Hepatocyte (in vitro differentiated cells): ENCODE data around the gene SMIM5. TPM values are rescaled to one million over a fixed set of nuclear protein-coding genes. Genes with fewer than 3 reads are reported as not detected.
A peak's percentile ranks its signal among the peaks of the same experiment; 100 is the strongest.

Source experiments
- DNase-seq: peaks from one replicate; pipeline ENCODE4 v3.0.0-alpha.2; 2016; ENCODE audit warnings: low spot score
- H2AFZ ChIP-seq: fragments of 200-600 bp; sonication (generic); 2 replicates; pipeline ENCODE4 v1.6.0; 2016; ENCODE audit warnings: antibody characterized with exemption, mild to moderate bottlenecking
- H3K27ac ChIP-seq: fragments of 200-600 bp; sonication (generic); 2 replicates; pipeline ENCODE4 v1.5.1; 2016; ENCODE audit warnings: mild to moderate bottlenecking
- H3K27me3 ChIP-seq: fragments of 200-600 bp; sonication (generic); 2 replicates; pipeline ENCODE4 v1.6.1; 2016
- H3K36me3 ChIP-seq: fragments of 200-600 bp; sonication (generic); replicated peaks from 2 replicates; pipeline ENCODE4 v1.5.1; 2016; ENCODE audit warnings: low read depth; ENCODE audit not compliant: insufficient read depth
- H3K4me1 ChIP-seq: fragments of 200-600 bp; sonication (generic); 2 replicates; pipeline ENCODE4 v1.5.1; 2016; ENCODE audit warnings: mild to moderate bottlenecking, moderate library complexity; ENCODE audit not compliant: insufficient read depth
- H3K4me2 ChIP-seq: fragments of 200-600 bp; sonication (generic); 2 replicates; pipeline ENCODE4 v1.6.0; 2016
- H3K4me3 ChIP-seq: fragments of 200-600 bp; sonication (generic); 2 replicates; pipeline ENCODE4 v1.5.1; 2016; ENCODE audit warnings: mild to moderate bottlenecking
- H3K79me2 ChIP-seq: fragments of 200-600 bp; sonication (generic); 2 replicates; pipeline ENCODE4 v1.6.0; 2017; ENCODE audit warnings: mild to moderate bottlenecking
- H3K9me2 ChIP-seq: fragments of 200-600 bp; sonication (generic); replicated peaks from 2 replicates; pipeline ENCODE4 v1.6.0; 2017; ENCODE audit warnings: mild to moderate bottlenecking; ENCODE audit not compliant: insufficient read depth
- H3K9me3 ChIP-seq: fragments of 200-600 bp; sonication (generic); 2 replicates; pipeline ENCODE4 v1.5.1; 2016; ENCODE audit warnings: low read depth, mild to moderate bottlenecking
- H4K20me1 ChIP-seq: fragments of 200-600 bp; sonication (generic); 2 replicates; pipeline ENCODE4 v1.6.0; 2016; ENCODE audit warnings: mild to moderate bottlenecking; ENCODE audit not compliant: insufficient read depth, poor library complexity, severe bottlenecking
- CTCF ChIP-seq: fragments of 200-600 bp; sonication (generic); IDR thresholded peaks from 2 replicates; pipeline ENCODE4 v1.5.1; 2016; ENCODE audit warnings: antibody characterized with exemption, mild to moderate bottlenecking; ENCODE audit not compliant: poor library complexity
- EZH2 ChIP-seq: fragments of 200-600 bp; sonication (generic); IDR thresholded peaks from 2 replicates; pipeline ENCODE4 v1.6.1; 2016; ENCODE audit warnings: antibody characterized with exemption, mild to moderate bottlenecking, borderline replicate concordance
- EZH2phosphoT487 ChIP-seq: fragments of 200-600 bp; sonication (generic); IDR thresholded peaks from one replicate; pipeline ENCODE4 v1.6.1; 2018; ENCODE audit warnings: antibody characterized with exemption, mild to moderate bottlenecking, low read depth, moderate library complexity; ENCODE audit not compliant: unreplicated experiment, severe bottlenecking
- WGBS: methylation state at CpG from one replicate; pipeline ENCODE4 v1.1.6; 2016; ENCODE audit warnings: low lambda C conversion rate; ENCODE audit errors: missing lambda C conversion rate; 5-methylcytosine and 5-hydroxymethylcytosine counted together
- polyA plus RNA-seq: library from polyadenylated mRNA; unstranded; fragments of >200 nt; fragmentation: Nextera tagmentation; extraction: Ambion mirVana; gene quantifications from 2 replicates; pipeline ENCODE4 v1.2.1, GENCODE V29; 2016
- total RNA-seq: library from RNA; depleted of rRNA; stranded (reverse); fragments of >200 nt; gene quantifications from 2 replicates; pipeline ENCODE4 v1.2.3, GENCODE V29; 2014

Gene SMIM5
- total and polyA plus RNA-seq, 2 experiments from 2014 or later: 4.1 to 6.8 TPM

- WGBS: over 99% methylated on average over 7 of the region's 7 CpGs
- H4K20me1 ChIP-seq: no peaks in the 10 kb centered on the region
- H3K27me3 ChIP-seq: no peaks in the 10 kb centered on the region
- no peak overlapping the region for H3K4me2 ChIP-seq
- no peak for TF ChIP-seq EZH2phosphoT487
- no peak for TF ChIP-seq EZH2
- no peak for TF ChIP-seq CTCF
- H3K9me3 ChIP-seq: no peaks in the 10 kb centered on the region
- H3K4me1 ChIP-seq: peaks cover 22% of the 10 kb centered on the region
- peak overlapping the region; percentile 100 for H3K27ac ChIP-seq
- no peak overlapping the region for H2AFZ ChIP-seq
- peaks cover 8% of the 10 kb centered on the region for H3K79me2 ChIP-seq
- H3K9me2 ChIP-seq: no peaks in the 10 kb centered on the region
- no peak for DNase-seq
- no peak overlapping the region for H3K4me3 ChIP-seq
- H3K36me3 ChIP-seq: no peaks in the 10 kb centered on the region
Observed at GRCh38 chr17:75647921-75648320, 14.7 kb downstream of the SMIM5 start.

GRCh38 chr17:75649687-75650086 lies 16.5 kb downstream of the SMIM5 start:
- Histone ChIP-seq H3K4me1 (peaks cover 19% of the 10 kb centered on the region), H3K27me3 (no peaks in the 10 kb centered on the region), H4K20me1 (no peaks in the 10 kb centered on the region), H3K4me3 (no peak overlapping the region), H3K79me2 (peaks cover 6% of the 10 kb centered on the region), H3K9me2 (no peaks in the 10 kb centered on the region), H3K9me3 (no peaks in the 10 kb centered on the region), H2AFZ (no peak overlapping the region), H3K4me2 (no peak overlapping the region), H3K36me3 (no peaks in the 10 kb centered on the region), H3K27ac (no peak overlapping the region)
- DNase-seq: no peak
- 99% methylated on average over 6 of the region's 6 CpGs for WGBS
- no peak for TF ChIP-seq CTCF
- no peak for TF ChIP-seq EZH2phosphoT487
- TF ChIP-seq EZH2: no peak

- Histone ChIP-seq H3K4me1 (peaks cover 11% of the 10 kb centered on the region), H3K4me3 (no peak overlapping the region), H2AFZ (no peak overlapping the region), H3K9me2 (no peaks in the 10 kb centered on the region), H3K27me3 (no peaks in the 10 kb centered on the region), H4K20me1 (no peaks in the 10 kb centered on the region), H3K79me2 (peaks cover 6% of the 10 kb centered on the region), H3K36me3 (no peaks in the 10 kb centered on the region), H3K9me3 (no peaks in the 10 kb centered on the region), H3K27ac (no peak overlapping the region), H3K4me2 (no peak overlapping the region)
- TF ChIP-seq EZH2phosphoT487: no peak
- TF ChIP-seq CTCF: no peak
- no peak for TF ChIP-seq EZH2
- no peak for DNase-seq
- 94% methylated on average over 7 of the region's 7 CpGs for WGBS
Observed at GRCh38 chr17:75650874-75651273, 17.6 kb downstream of the SMIM5 start.

GRCh38 chr17:75652341-75652740 lies 19.1 kb downstream of the SMIM5 start:
- Histone ChIP-seq H3K79me2 (peaks cover 6% of the 10 kb centered on the region), H3K4me1 (no peaks in the 10 kb centered on the region)
- WGBS: 97% methylated on average over 5 of the region's 5 CpGs

More at GRCh38 chr17:75652341-75652740, 19.1 kb downstream of the SMIM5 start:
- Histone ChIP-seq H3K9me3 (no peaks in the 10 kb centered on the region), H3K36me3 (no peaks in the 10 kb centered on the region), H4K20me1 (no peaks in the 10 kb centered on the region), H3K27ac (no peak overlapping the region), H2AFZ (no peak overlapping the region), H3K4me3 (no peak overlapping the region), H3K27me3 (no peaks in the 10 kb centered on the region), H3K4me2 (no peak overlapping the region), H3K9me2 (no peaks in the 10 kb centered on the region)
- DNase-seq: no peak
- no peak for TF ChIP-seq CTCF
- no peak for TF ChIP-seq EZH2phosphoT487
- no peak for TF ChIP-seq EZH2
